Mesothelial cell of epicardium (in vitro differentiated cells): Measurements from ENCODE around the gene SDCCAG8. TPM values are rescaled to one million over a fixed set of nuclear protein-coding genes. Genes with fewer than 3 reads are reported as not detected.

ENCODE experiments used
- DNase-seq, 2 experiments: peaks; one replicate each; pipeline ENCODE4 v3.0.0; 2021; ENCODE audit warnings: low spot score in 2 of 2; ENCODE audit not compliant: unreplicated experiment in 2 of 2
- H3K27ac Mint-ChIP-seq: 2 replicates; pipeline ENCODE4 v1.8.0; 2021; ENCODE audit warnings: mixed read lengths
- H3K27me3 Mint-ChIP-seq: 2 replicates; pipeline ENCODE4 v1.8.0; 2021; ENCODE audit warnings: low read depth, mixed read lengths
- H3K36me3 Mint-ChIP-seq: 2 replicates; pipeline ENCODE4 v1.8.0; 2021; ENCODE audit warnings: mixed read lengths
- H3K4me1 Mint-ChIP-seq: 2 replicates; pipeline ENCODE4 v1.8.0; 2021; ENCODE audit warnings: mixed read lengths
- H3K4me3 Mint-ChIP-seq: 2 replicates; pipeline ENCODE4 v1.8.0; 2021; ENCODE audit warnings: mild to moderate bottlenecking, moderate library complexity, mixed read lengths
- H3K9me3 Mint-ChIP-seq: 2 replicates; pipeline ENCODE4 v1.8.0; 2021; ENCODE audit warnings: mixed read lengths
- CTCF ChIP-seq: fragments of 200-600 bp; sonication (generic); IDR thresholded peaks from one replicate; pipeline ENCODE4 v1.5.0; 2021; ENCODE audit warnings: antibody characterized with exemption; ENCODE audit not compliant: unreplicated experiment
- total RNA-seq: library from RNA; stranded (reverse); gene quantifications from 3 replicates; pipeline ENCODE4 v1.2.1, GENCODE V29; 2021

SDCCAG8 gene
- total RNA-seq, 1 donor from 2014 or later, result 37.3 TPM

- no peaks in the 10 kb centered on the region for H3K27me3 Mint-ChIP-seq
- TF ChIP-seq CTCF, result no peak
- no peak for DNase-seq
- peaks cover 30% of the 10 kb centered on the region for H3K4me1 Mint-ChIP-seq
- H3K9me3 Mint-ChIP-seq, result peaks cover 7% of the 10 kb centered on the region
- peaks cover 26% of the 10 kb centered on the region for H3K36me3 Mint-ChIP-seq
- peak overlapping the region; percentile 49 for H3K27ac Mint-ChIP-seq
- H3K4me3 Mint-ChIP-seq, result no peak overlapping the region
Measured at GRCh38 chr1:243320224-243320623, 64.4 kb downstream of the SDCCAG8 start.

- Mint-ChIP-seq H3K9me3 (peaks cover 7% of the 10 kb centered on the region), H3K4me3 (no peak overlapping the region), H3K36me3 (peaks cover 25% of the 10 kb centered on the region), H3K4me1 (peaks cover 15% of the 10 kb centered on the region), H3K27ac (no peak overlapping the region), H3K27me3 (no peaks in the 10 kb centered on the region)
- no peak for DNase-seq
- no peak for TF ChIP-seq CTCF
Measured at GRCh38 chr1:243322326-243322725, 66.5 kb downstream of the SDCCAG8 start.

- H3K4me1 Mint-ChIP-seq, result peaks cover 15% of the 10 kb centered on the region
- H3K4me3 Mint-ChIP-seq, result no peak overlapping the region
- H3K36me3 Mint-ChIP-seq, result peaks cover 15% of the 10 kb centered on the region
- H3K27ac Mint-ChIP-seq, result no peak overlapping the region
- H3K27me3 Mint-ChIP-seq, result no peaks in the 10 kb centered on the region
- H3K9me3 Mint-ChIP-seq, result peaks cover 3% of the 10 kb centered on the region
- TF ChIP-seq CTCF, result no peak
- DNase-seq, result no peak
Measured at GRCh38 chr1:243323491-243323890, 67.7 kb downstream of the SDCCAG8 start.

- no peak overlapping the region for H3K4me3 Mint-ChIP-seq
- TF ChIP-seq CTCF, result peak; percentile 88
- no peak overlapping the region for H3K27ac Mint-ChIP-seq
- H3K36me3 Mint-ChIP-seq, result peaks cover 6% of the 10 kb centered on the region
- no peaks in the 10 kb centered on the region for H3K27me3 Mint-ChIP-seq
- no peaks in the 10 kb centered on the region for H3K9me3 Mint-ChIP-seq
- peaks cover 6% of the 10 kb centered on the region for H3K4me1 Mint-ChIP-seq
- DNase-seq, result no peak
Measured at GRCh38 chr1:243325305-243325890, 69.6 kb downstream of the SDCCAG8 start.

- peaks cover 41% of the 10 kb centered on the region for H3K36me3 Mint-ChIP-seq
Measured at GRCh38 chr1:243332440-243332839, 76.6 kb downstream of the SDCCAG8 start.

More at GRCh38 chr1:243332440-243332839, 76.6 kb downstream of the SDCCAG8 start:
- H3K27ac Mint-ChIP-seq, result no peak overlapping the region
- DNase-seq, result no peak
- H3K9me3 Mint-ChIP-seq, result peaks cover 7% of the 10 kb centered on the region
- no peak for TF ChIP-seq CTCF
- H3K27me3 Mint-ChIP-seq, result no peaks in the 10 kb centered on the region
- H3K4me3 Mint-ChIP-seq, result no peak overlapping the region
- H3K4me1 Mint-ChIP-seq, result peaks cover 8% of the 10 kb centered on the region
